Stimulated activated CD4-positive, alpha-beta T cell treated with anti-CD3 and anti-CD28 coated beads, Interleukin-1b, Interleukin-23, amount 100 ng/mL, for 24 hours (primary cell): ENCODE results near the gene TOMM34.

Experiments
- DNase-seq, 4 experiments: peaks; one replicate each; pipeline ENCODE4 v3.0.0-alpha.2; 2020; ENCODE audit warnings: low read depth in 4 of 4, low spot score in 1 of 4

TOMM34 gene

GRCh38 chr20:44936510-44936909 lies 23.7 kb downstream of the TOMM34 start:
- no peak for DNase-seq

GRCh38 chr20:44932916-44933315 lies 27.3 kb downstream of the TOMM34 start:
- no peak for DNase-seq

GRCh38 chr20:44931911-44932310 lies 28.3 kb downstream of the TOMM34 start:
- no peak for DNase-seq

- DNase-seq = no peak
Measured at GRCh38 chr20:44930517-44931168, 29.6 kb downstream of the TOMM34 start.

- DNase-seq = no peak
Measured at GRCh38 chr20:44928595-44928994, 31.6 kb downstream of the TOMM34 start.

GRCh38 chr20:44924541-44924940 lies 35.7 kb downstream of the TOMM34 start:
- DNase-seq = no peak

- DNase-seq = no peak
Measured at GRCh38 chr20:44921447-44921846, 38.8 kb downstream of the TOMM34 start.

GRCh38 chr20:44918761-44919160 lies 41.4 kb downstream of the TOMM34 start:
- no peak for DNase-seq

- DNase-seq = no peak
Measured at GRCh38 chr20:44918342-44918741, 41.9 kb downstream of the TOMM34 start.

- no peak for DNase-seq
Measured at GRCh38 chr20:44917399-44917798, 42.8 kb downstream of the TOMM34 start.

GRCh38 chr20:44916586-44916985 lies 43.6 kb downstream of the TOMM34 start:
- no peak for DNase-seq

GRCh38 chr20:44914924-44915323 lies 45.3 kb downstream of the TOMM34 start:
- DNase-seq = no peak

GRCh38 chr20:44912189-44912588 lies 48.0 kb downstream of the TOMM34 start:
- no peak for DNase-seq

- DNase-seq = peak in 1 of 4 experiments; percentile 48
Measured at GRCh38 chr20:44911264-44911921, 48.8 kb downstream of the TOMM34 start.

GRCh38 chr20:44910690-44911262 lies 49.4 kb downstream of the TOMM34 start:
- no peak for DNase-seq

GRCh38 chr20:44909872-44910689 lies 50.1 kb downstream of the TOMM34 start, which contains the start of gene PABPC1L:
TSS of gene PABPC1L (plus strand) at chr20:44910060. CDS start at chr20:44910144, 84 bp downstream.
- peak; percentile 42 to 78 (median 63) for DNase-seq

GRCh38 chr20:44908987-44909871 lies 51.0 kb downstream of the TOMM34 start:
- no peak for DNase-seq

GRCh38 chr20:44904377-44904776 lies 55.8 kb downstream of the TOMM34 start:
- no peak for DNase-seq

- DNase-seq = no peak
Measured at GRCh38 chr20:44901974-44902373, 58.2 kb downstream of the TOMM34 start.

- DNase-seq = no peak
Measured at GRCh38 chr20:44900231-44900854, 59.9 kb downstream of the TOMM34 start.
